HepG2 (cell line): ENCODE data around the gene SNHG17. TPM values are rescaled to one million over a fixed set of nuclear protein-coding genes. Genes with fewer than 3 reads are reported as not detected.
A peak's percentile ranks its signal among the peaks of the same experiment; 100 is the strongest.

Experiments
- CENPX ChIP-seq: sonication (generic); formaldehyde crosslinking; IDR thresholded peaks from 2 replicates; pipeline ENCODE4 v1.9.0; 2021; ENCODE audit warnings: mild to moderate bottlenecking, missing genetic modification reagents, moderate library complexity
- DPF2 ChIP-seq: sonication (generic); formaldehyde crosslinking; IDR thresholded peaks from 2 replicates; pipeline ENCODE4 v1.4.0; 2020; ENCODE audit warnings: mild to moderate bottlenecking, low read depth, missing genetic modification reagents, borderline replicate concordance
- MIER3 ChIP-seq: IDR thresholded peaks from 2 replicates; pipeline ENCODE4 v1.6.1; 2016; ENCODE audit warnings: missing compliant biosample characterization, borderline replicate concordance
- NFYB ChIP-seq: sonication (generic); formaldehyde crosslinking; IDR thresholded peaks from 2 replicates; pipeline ENCODE4 v1.4.0; 2020; ENCODE audit warnings: missing genetic modification reagents
- PHF5A ChIP-seq: IDR thresholded peaks from one replicate; pipeline ENCODE4 v1.6.1; 2018; ENCODE audit warnings: low read depth, missing genetic modification reagents; ENCODE audit not compliant: unreplicated experiment
- RARA ChIP-seq: IDR thresholded peaks from 2 replicates; pipeline ENCODE4 v1.6.1; 2016; ENCODE audit warnings: missing genetic modification reagents, missing compliant biosample characterization
- SAFB2 ChIP-seq: sonication (generic); formaldehyde crosslinking; IDR thresholded peaks from 2 replicates; pipeline ENCODE4 v1.5.1; 2020; ENCODE audit warnings: missing genetic modification reagents, low read depth, mild to moderate bottlenecking, borderline replicate concordance
- SMAD3 ChIP-seq: sonication (generic); formaldehyde crosslinking; IDR thresholded peaks from 2 replicates; pipeline ENCODE4 v1.4.0; 2020; ENCODE audit warnings: missing genetic modification reagents
- TOPORS ChIP-seq: sonication (generic); formaldehyde crosslinking; IDR thresholded peaks from 2 replicates; pipeline ENCODE4 v1.8.0; 2023; ENCODE audit warnings: mild to moderate bottlenecking, missing genetic modification reagents
- ZNF20 ChIP-seq: sonication (generic); formaldehyde crosslinking; IDR thresholded peaks from 2 replicates; pipeline ENCODE4 v1.4.0; 2020; ENCODE audit warnings: mild to moderate bottlenecking, moderate library complexity, missing genetic modification reagents
- ZNF354B ChIP-seq: sonication (generic); formaldehyde crosslinking; IDR thresholded peaks from 2 replicates; pipeline ENCODE4 v1.8.0; 2022; ENCODE audit warnings: mild to moderate bottlenecking, missing genetic modification reagents
- polyA plus RNA-seq, 8 experiments: library from polyadenylated mRNA; depleted of rRNA in 3 of 8; stranded (reverse) in 7 of 8; unstranded in 1 of 8; fragments of >200 nt; fragmentation: Illumina TruSeq in 4 of 8; extraction: Trizol in 4 of 8; gene quantifications; 2 replicates each; pipeline versions ENCODE4 v1.2.1 to v1.2.3, GENCODE V29; 2011 to 2016; ENCODE audit warnings: low read depth in 4 of 8, missing spikeins in 1 of 8, mixed read lengths in 1 of 8; ENCODE audit not compliant: insufficient read depth in 1 of 8
- total RNA-seq, 5 experiments: library from RNA; depleted of rRNA; stranded (reverse); fragments of >200 nt; fragmentation: Illumina TruSeq; extraction: Trizol; gene quantifications; 2 replicates each; pipeline ENCODE4 v1.2.3, GENCODE V29; 2016; ENCODE audit warnings: low read depth in 1 of 5
- TF ChIP-seq, protein P1 (sequence below): sonication (generic); formaldehyde crosslinking; IDR thresholded peaks from 2 replicates; pipeline ENCODE4 v1.4.0; 2020; ENCODE audit warnings: missing genetic modification reagents
- TF ChIP-seq, protein P2 (sequence below): sonication (generic); formaldehyde crosslinking; IDR thresholded peaks from 2 replicates; pipeline ENCODE4 v1.8.0; 2022; ENCODE audit warnings: missing genetic modification reagents, mild to moderate bottlenecking, borderline replicate concordance
- TF ChIP-seq, protein P3 (sequence below): sonication (generic); formaldehyde crosslinking; IDR thresholded peaks from 2 replicates; pipeline ENCODE4 v1.5.1; 2020; ENCODE audit warnings: mild to moderate bottlenecking, moderate library complexity, missing genetic modification reagents
- TF ChIP-seq, protein P4 (sequence below): sonication (generic); formaldehyde crosslinking; IDR thresholded peaks from 2 replicates; pipeline ENCODE4 v1.8.0; 2022; ENCODE audit warnings: mild to moderate bottlenecking, missing genetic modification reagents; ENCODE audit not compliant: insufficient replicate concordance
- TF ChIP-seq, protein P5 (sequence below): sonication (generic); formaldehyde crosslinking; IDR thresholded peaks from 2 replicates; pipeline ENCODE4 v1.4.0; 2020; ENCODE audit warnings: missing genetic modification reagents

The SNHG17 gene
- total and polyA plus RNA-seq, 2 of the 13 experiments (the other 11 are each of a cell fraction or from before 2014, with no cell fraction given) = 26.2 to 41.2 TPM

DNA sequence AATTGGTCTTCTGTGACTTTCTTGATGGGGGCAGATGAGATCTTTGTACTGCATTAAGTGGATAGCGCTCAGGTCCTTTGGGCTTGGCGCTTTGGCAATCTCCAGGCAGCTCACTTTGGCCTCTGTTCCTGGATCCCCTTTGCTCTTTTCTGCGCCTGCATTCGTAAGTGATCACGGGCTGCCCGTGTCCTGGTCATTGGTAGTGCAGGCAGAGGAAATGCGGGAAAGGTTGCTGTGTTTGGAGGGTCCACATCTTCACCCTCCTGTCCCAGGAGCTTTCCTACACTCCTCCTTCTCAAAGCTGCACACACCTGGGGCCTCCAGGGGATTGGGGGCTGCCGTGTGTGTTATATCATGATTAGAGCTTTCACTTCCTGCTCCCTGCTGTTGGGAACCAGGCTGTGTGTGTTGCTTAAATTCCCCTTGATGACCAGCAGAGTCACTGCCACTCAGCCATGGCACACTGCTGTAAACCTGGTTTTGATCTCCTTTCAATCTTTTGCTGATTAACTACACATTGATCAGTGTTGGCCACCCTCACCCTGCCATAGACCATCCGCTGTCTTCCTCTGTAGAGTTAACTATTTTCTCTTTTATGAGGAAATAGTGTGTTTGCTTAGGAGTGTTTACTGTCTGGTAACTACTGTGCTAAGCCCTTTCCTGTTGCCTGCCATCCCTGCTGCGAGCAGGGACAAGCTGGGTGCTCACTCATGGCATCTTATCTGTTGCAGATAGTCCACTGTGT lies 13.0 kb upstream of the SNHG17 start (continued):
- TF ChIP-seq SAFB2 (no peak), NFYB (no peak), CENPX (no peak), SMAD3 (peak; percentile 67; the same call in 1 of the 2 replicates), MIER3 (CRISPR knock-in tag) (peak; percentile 91), RARA (peak; percentile 73; the same call in 1 of the 2 replicates), ZNF20 (CRISPR knock-in tag) (no peak), DPF2 (CRISPR knock-in tag) (0 out of 2 replicates have a peak, but pooled peaks have one; percentile 50), ZNF354B (no peak), TOPORS (peak; percentile 52; the same call in 1 of the 2 replicates), PHF5A (CRISPR knock-in tag) (peak; percentile 53)
- TF ChIP-seq, protein P1, sequence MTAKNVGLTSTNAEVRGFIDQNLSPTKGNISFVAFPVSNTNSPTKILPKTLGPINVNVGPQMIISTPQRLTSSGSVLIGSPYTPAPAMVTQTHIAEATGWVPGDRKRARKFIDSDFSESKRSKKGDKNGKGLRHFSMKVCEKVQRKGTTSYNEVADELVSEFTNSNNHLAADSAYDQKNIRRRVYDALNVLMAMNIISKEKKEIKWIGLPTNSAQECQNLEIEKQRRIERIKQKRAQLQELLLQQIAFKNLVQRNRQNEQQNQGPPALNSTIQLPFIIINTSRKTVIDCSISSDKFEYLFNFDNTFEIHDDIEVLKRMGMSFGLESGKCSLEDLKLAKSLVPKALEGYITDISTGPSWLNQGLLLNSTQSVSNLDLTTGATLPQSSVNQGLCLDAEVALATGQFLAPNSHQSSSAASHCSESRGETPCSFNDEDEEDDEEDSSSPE (CRISPR knock-in tag) = no peak
- TF ChIP-seq, protein P2, sequence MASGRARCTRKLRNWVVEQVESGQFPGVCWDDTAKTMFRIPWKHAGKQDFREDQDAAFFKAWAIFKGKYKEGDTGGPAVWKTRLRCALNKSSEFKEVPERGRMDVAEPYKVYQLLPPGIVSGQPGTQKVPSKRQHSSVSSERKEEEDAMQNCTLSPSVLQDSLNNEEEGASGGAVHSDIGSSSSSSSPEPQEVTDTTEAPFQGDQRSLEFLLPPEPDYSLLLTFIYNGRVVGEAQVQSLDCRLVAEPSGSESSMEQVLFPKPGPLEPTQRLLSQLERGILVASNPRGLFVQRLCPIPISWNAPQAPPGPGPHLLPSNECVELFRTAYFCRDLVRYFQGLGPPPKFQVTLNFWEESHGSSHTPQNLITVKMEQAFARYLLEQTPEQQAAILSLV (CRISPR knock-in tag) = no peak; the same call in 1 of the 2 replicates
- TF ChIP-seq, protein P3, sequence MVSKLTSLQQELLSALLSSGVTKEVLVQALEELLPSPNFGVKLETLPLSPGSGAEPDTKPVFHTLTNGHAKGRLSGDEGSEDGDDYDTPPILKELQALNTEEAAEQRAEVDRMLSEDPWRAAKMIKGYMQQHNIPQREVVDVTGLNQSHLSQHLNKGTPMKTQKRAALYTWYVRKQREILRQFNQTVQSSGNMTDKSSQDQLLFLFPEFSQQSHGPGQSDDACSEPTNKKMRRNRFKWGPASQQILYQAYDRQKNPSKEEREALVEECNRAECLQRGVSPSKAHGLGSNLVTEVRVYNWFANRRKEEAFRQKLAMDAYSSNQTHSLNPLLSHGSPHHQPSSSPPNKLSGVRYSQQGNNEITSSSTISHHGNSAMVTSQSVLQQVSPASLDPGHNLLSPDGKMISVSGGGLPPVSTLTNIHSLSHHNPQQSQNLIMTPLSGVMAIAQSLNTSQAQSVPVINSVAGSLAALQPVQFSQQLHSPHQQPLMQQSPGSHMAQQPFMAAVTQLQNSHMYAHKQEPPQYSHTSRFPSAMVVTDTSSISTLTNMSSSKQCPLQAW (CRISPR knock-in tag) = 0 out of 2 replicates have a peak, but pooled peaks have one; percentile 22
- TF ChIP-seq, protein P4, sequence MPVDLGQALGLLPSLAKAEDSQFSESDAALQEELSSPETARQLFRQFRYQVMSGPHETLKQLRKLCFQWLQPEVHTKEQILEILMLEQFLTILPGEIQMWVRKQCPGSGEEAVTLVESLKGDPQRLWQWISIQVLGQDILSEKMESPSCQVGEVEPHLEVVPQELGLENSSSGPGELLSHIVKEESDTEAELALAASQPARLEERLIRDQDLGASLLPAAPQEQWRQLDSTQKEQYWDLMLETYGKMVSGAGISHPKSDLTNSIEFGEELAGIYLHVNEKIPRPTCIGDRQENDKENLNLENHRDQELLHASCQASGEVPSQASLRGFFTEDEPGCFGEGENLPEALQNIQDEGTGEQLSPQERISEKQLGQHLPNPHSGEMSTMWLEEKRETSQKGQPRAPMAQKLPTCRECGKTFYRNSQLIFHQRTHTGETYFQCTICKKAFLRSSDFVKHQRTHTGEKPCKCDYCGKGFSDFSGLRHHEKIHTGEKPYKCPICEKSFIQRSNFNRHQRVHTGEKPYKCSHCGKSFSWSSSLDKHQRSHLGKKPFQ (CRISPR knock-in tag) = no peak
- TF ChIP-seq, protein P5, sequence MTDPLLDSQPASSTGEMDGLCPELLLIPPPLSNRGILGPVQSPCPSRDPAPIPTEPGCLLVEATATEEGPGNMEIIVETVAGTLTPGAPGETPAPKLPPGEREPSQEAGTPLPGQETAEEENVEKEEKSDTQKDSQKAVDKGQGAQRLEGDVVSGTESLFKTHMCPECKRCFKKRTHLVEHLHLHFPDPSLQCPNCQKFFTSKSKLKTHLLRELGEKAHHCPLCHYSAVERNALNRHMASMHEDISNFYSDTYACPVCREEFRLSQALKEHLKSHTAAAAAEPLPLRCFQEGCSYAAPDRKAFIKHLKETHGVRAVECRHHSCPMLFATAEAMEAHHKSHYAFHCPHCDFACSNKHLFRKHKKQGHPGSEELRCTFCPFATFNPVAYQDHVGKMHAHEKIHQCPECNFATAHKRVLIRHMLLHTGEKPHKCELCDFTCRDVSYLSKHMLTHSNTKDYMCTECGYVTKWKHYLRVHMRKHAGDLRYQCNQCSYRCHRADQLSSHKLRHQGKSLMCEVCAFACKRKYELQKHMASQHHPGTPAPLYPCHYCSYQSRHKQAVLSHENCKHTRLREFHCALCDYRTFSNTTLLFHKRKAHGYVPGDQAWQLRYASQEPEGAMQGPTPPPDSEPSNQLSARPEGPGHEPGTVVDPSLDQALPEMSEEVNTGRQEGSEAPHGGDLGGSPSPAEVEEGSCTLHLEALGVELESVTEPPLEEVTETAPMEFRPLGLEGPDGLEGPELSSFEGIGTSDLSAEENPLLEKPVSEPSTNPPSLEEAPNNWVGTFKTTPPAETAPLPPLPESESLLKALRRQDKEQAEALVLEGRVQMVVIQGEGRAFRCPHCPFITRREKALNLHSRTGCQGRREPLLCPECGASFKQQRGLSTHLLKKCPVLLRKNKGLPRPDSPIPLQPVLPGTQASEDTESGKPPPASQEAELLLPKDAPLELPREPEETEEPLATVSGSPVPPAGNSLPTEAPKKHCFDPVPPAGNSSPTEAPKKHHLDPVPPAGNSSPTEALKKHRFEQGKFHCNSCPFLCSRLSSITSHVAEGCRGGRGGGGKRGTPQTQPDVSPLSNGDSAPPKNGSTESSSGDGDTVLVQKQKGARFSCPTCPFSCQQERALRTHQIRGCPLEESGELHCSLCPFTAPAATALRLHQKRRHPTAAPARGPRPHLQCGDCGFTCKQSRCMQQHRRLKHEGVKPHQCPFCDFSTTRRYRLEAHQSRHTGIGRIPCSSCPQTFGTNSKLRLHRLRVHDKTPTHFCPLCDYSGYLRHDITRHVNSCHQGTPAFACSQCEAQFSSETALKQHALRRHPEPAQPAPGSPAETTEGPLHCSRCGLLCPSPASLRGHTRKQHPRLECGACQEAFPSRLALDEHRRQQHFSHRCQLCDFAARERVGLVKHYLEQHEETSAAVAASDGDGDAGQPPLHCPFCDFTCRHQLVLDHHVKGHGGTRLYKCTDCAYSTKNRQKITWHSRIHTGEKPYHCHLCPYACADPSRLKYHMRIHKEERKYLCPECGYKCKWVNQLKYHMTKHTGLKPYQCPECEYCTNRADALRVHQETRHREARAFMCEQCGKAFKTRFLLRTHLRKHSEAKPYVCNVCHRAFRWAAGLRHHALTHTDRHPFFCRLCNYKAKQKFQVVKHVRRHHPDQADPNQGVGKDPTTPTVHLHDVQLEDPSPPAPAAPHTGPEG (CRISPR knock-in tag) = no peak; the same call in 1 of the 2 replicates
